ENCODE data around the gene ZNF559. TPM values are rescaled to one million over a fixed set of nuclear protein-coding genes. Genes with fewer than 3 reads are reported as not detected.

ZNF559 gene
- total RNA-seq, 1 experiment from 2014 or later: 15.1 TPM

DNA sequence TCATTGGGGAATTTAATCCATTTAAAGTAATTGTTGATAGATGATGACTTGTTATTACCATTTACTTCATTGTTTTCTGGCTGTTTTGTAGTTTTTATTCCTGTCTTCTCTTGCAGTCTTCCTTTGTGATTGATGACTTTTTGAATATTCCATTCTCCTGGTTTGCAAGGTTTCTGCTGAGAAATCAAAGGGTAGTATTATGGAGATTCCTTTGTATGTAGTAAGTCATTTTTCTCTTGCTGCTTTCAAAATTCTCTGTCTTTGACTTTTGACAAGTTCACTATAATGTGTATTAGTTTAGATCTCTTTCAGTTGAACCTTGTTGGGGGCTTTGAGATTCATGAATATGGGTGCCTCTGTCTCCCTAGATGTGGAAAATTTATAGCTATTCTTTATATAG lies 6.0 kb downstream of the ZNF559 start (continued):
- no peak for TF ChIP-seq ZNF396 (CRISPR knock-in tag; IDR thresholded peaks at IDR 0.05; ENCODE audit: borderline replicate concordance)
- TF ChIP-seq, protein P1, sequence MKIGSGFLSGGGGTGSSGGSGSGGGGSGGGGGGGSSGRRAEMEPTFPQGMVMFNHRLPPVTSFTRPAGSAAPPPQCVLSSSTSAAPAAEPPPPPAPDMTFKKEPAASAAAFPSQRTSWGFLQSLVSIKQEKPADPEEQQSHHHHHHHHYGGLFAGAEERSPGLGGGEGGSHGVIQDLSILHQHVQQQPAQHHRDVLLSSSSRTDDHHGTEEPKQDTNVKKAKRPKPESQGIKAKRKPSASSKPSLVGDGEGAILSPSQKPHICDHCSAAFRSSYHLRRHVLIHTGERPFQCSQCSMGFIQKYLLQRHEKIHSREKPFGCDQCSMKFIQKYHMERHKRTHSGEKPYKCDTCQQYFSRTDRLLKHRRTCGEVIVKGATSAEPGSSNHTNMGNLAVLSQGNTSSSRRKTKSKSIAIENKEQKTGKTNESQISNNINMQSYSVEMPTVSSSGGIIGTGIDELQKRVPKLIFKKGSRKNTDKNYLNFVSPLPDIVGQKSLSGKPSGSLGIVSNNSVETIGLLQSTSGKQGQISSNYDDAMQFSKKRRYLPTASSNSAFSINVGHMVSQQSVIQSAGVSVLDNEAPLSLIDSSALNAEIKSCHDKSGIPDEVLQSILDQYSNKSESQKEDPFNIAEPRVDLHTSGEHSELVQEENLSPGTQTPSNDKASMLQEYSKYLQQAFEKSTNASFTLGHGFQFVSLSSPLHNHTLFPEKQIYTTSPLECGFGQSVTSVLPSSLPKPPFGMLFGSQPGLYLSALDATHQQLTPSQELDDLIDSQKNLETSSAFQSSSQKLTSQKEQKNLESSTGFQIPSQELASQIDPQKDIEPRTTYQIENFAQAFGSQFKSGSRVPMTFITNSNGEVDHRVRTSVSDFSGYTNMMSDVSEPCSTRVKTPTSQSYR (CRISPR knock-in tag; IDR thresholded peaks at IDR 0.05): no peak
- TF ChIP-seq FOXK1 (CRISPR knock-in tag; IDR thresholded peaks at IDR 0.05): no peak

DNA sequence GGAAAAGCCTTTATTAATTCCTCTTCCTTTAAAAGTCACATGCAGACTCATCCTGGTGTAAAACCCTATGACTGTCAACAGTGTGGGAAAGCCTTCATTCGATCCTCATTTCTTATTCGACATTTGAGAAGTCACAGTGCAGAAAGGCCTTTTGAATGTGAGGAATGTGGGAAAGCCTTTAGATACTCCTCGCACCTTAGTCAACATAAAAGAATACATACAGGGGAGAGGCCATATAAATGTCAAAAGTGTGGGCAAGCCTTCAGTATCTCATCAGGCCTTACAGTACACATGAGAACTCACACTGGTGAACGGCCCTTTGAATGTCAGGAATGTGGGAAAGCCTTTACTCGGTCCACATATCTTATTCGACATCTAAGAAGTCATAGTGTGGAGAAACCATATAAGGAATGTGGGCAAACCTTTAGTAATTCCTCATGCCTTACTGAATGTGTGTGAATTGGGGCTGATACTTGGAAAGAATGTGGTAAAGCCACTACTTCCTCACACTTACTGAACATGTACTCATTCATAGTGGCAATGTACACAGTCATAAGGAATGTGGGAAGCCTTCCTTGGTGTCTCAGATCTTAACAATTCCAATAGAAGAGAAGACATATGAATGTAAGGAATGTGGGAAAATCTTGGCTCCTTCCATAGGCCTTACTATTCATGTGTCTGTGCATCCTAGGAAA lies 18.8 kb downstream of the ZNF559 start:
- H3K36me3 Mint-ChIP-seq: peaks cover 83% of the 10 kb centered on the region
- no peak overlapping the region for H3K27ac Mint-ChIP-seq
- ATAC-seq: no peak
- TF ChIP-seq NR2C2 (CRISPR knock-in tag; IDR thresholded peaks at IDR 0.05) (no peak), SMAD3 (CRISPR knock-in tag; IDR thresholded peaks at IDR 0.05; ENCODE audit: borderline replicate concordance) (no peak), FOXP1 (CRISPR knock-in tag; IDR thresholded peaks at IDR 0.05; ENCODE audit: borderline replicate concordance) (no peak), JAZF1 (CRISPR knock-in tag; IDR thresholded peaks at IDR 0.05) (no peak), ZNF121 (CRISPR knock-in tag; IDR thresholded peaks at IDR 0.05) (no peak), ZNF219 (CRISPR knock-in tag; IDR thresholded peaks at IDR 0.05; ENCODE audit: borderline replicate concordance) (no peak)
- TF ChIP-seq, protein P2, sequence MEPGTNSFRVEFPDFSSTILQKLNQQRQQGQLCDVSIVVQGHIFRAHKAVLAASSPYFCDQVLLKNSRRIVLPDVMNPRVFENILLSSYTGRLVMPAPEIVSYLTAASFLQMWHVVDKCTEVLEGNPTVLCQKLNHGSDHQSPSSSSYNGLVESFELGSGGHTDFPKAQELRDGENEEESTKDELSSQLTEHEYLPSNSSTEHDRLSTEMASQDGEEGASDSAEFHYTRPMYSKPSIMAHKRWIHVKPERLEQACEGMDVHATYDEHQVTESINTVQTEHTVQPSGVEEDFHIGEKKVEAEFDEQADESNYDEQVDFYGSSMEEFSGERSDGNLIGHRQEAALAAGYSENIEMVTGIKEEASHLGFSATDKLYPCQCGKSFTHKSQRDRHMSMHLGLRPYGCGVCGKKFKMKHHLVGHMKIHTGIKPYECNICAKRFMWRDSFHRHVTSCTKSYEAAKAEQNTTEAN (CRISPR knock-in tag; IDR thresholded peaks at IDR 0.05): no peak
- TF ChIP-seq, protein P3, sequence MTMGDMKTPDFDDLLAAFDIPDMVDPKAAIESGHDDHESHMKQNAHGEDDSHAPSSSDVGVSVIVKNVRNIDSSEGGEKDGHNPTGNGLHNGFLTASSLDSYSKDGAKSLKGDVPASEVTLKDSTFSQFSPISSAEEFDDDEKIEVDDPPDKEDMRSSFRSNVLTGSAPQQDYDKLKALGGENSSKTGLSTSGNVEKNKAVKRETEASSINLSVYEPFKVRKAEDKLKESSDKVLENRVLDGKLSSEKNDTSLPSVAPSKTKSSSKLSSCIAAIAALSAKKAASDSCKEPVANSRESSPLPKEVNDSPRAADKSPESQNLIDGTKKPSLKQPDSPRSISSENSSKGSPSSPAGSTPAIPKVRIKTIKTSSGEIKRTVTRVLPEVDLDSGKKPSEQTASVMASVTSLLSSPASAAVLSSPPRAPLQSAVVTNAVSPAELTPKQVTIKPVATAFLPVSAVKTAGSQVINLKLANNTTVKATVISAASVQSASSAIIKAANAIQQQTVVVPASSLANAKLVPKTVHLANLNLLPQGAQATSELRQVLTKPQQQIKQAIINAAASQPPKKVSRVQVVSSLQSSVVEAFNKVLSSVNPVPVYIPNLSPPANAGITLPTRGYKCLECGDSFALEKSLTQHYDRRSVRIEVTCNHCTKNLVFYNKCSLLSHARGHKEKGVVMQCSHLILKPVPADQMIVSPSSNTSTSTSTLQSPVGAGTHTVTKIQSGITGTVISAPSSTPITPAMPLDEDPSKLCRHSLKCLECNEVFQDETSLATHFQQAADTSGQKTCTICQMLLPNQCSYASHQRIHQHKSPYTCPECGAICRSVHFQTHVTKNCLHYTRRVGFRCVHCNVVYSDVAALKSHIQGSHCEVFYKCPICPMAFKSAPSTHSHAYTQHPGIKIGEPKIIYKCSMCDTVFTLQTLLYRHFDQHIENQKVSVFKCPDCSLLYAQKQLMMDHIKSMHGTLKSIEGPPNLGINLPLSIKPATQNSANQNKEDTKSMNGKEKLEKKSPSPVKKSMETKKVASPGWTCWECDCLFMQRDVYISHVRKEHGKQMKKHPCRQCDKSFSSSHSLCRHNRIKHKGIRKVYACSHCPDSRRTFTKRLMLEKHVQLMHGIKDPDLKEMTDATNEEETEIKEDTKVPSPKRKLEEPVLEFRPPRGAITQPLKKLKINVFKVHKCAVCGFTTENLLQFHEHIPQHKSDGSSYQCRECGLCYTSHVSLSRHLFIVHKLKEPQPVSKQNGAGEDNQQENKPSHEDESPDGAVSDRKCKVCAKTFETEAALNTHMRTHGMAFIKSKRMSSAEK (CRISPR knock-in tag; IDR thresholded peaks at IDR 0.05; ENCODE audit: borderline replicate concordance): no peak
- TF ChIP-seq, protein P4, sequence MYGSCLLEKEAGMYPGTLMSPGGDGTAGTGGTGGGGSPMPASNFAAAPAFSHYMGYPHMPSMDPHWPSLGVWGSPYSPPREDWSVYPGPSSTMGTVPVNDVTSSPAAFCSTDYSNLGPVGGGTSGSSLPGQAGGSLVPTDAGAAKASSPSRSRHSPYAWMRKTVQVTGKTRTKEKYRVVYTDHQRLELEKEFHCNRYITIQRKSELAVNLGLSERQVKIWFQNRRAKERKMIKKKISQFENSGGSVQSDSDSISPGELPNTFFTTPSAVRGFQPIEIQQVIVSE (CRISPR knock-in tag; IDR thresholded peaks at IDR 0.05; ENCODE audit: borderline replicate concordance): no peak
- TF ChIP-seq, protein P5, sequence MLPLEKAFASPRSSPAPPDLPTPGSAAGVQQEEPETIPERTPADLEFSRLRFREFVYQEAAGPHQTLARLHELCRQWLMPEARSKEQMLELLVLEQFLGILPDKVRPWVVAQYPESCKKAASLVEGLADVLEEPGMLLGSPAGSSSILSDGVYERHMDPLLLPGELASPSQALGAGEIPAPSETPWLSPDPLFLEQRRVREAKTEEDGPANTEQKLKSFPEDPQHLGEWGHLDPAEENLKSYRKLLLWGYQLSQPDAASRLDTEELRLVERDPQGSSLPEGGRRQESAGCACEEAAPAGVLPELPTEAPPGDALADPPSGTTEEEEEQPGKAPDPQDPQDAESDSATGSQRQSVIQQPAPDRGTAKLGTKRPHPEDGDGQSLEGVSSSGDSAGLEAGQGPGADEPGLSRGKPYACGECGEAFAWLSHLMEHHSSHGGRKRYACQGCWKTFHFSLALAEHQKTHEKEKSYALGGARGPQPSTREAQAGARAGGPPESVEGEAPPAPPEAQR (CRISPR knock-in tag; IDR thresholded peaks at IDR 0.05): no peak
- TF ChIP-seq, protein P6, sequence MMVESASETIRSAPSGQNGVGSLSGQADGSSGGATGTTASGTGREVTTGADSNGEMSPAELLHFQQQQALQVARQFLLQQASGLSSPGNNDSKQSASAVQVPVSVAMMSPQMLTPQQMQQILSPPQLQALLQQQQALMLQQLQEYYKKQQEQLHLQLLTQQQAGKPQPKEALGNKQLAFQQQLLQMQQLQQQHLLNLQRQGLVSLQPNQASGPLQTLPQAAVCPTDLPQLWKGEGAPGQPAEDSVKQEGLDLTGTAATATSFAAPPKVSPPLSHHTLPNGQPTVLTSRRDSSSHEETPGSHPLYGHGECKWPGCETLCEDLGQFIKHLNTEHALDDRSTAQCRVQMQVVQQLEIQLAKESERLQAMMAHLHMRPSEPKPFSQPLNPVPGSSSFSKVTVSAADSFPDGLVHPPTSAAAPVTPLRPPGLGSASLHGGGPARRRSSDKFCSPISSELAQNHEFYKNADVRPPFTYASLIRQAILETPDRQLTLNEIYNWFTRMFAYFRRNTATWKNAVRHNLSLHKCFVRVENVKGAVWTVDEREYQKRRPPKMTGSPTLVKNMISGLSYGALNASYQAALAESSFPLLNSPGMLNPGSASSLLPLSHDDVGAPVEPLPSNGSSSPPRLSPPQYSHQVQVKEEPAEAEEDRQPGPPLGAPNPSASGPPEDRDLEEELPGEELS (CRISPR knock-in tag; IDR thresholded peaks at IDR 0.05): no peak
- TF ChIP-seq, protein P7, sequence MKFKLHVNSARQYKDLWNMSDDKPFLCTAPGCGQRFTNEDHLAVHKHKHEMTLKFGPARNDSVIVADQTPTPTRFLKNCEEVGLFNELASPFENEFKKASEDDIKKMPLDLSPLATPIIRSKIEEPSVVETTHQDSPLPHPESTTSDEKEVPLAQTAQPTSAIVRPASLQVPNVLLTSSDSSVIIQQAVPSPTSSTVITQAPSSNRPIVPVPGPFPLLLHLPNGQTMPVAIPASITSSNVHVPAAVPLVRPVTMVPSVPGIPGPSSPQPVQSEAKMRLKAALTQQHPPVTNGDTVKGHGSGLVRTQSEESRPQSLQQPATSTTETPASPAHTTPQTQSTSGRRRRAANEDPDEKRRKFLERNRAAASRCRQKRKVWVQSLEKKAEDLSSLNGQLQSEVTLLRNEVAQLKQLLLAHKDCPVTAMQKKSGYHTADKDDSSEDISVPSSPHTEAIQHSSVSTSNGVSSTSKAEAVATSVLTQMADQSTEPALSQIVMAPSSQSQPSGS (CRISPR knock-in tag; IDR thresholded peaks at IDR 0.05; ENCODE audit: borderline replicate concordance, low read depth): no peak
- TF ChIP-seq, protein P8, sequence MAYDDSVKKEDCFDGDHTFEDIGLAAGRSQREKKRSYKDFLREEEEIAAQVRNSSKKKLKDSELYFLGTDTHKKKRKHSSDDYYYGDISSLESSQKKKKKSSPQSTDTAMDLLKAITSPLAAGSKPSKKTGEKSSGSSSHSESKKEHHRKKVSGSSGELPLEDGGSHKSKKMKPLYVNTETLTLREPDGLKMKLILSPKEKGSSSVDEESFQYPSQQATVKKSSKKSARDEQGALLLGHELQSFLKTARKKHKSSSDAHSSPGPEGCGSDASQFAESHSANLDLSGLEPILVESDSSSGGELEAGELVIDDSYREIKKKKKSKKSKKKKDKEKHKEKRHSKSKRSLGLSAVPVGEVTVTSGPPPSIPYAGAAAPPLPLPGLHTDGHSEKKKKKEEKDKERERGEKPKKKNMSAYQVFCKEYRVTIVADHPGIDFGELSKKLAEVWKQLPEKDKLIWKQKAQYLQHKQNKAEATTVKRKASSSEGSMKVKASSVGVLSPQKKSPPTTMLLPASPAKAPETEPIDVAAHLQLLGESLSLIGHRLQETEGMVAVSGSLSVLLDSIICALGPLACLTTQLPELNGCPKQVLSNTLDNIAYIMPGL (CRISPR knock-in tag; IDR thresholded peaks at IDR 0.05): no peak

More for the DNA sequence above, 18.8 kb downstream of the ZNF559 start:
- ChIA-PET POLR2A (no interaction called here), CTCF (no interaction called here)
- Mint-ChIP-seq H3K4me1 (no peaks in the 10 kb centered on the region), H3K27me3 (ENCODE audit: low read depth) (peaks cover 14% of the 10 kb centered on the region; the same call in 1 of the 2 replicates), H3K4me3 (no peak overlapping the region), H3K9me3 (peaks cover 81% of the 10 kb centered on the region)
- no peak for DNase-seq (ENCODE audit: low spot score)

Data from WTC11 (cell line).